Pons (tissue), 1 donor: ENCODE results near the gene ITGA2B.
"Not testable (repeated sequence)": the region's sequence is repeated elsewhere in the genome, so short reads cannot be mapped to it uniquely, and the experiment has no call there.

Experiments
- DNase-seq: peaks from one replicate; pipeline ENCODE4 v3.0.0-alpha.2; 2016; ENCODE audit warnings: low spot score

ITGA2B gene

DNA sequence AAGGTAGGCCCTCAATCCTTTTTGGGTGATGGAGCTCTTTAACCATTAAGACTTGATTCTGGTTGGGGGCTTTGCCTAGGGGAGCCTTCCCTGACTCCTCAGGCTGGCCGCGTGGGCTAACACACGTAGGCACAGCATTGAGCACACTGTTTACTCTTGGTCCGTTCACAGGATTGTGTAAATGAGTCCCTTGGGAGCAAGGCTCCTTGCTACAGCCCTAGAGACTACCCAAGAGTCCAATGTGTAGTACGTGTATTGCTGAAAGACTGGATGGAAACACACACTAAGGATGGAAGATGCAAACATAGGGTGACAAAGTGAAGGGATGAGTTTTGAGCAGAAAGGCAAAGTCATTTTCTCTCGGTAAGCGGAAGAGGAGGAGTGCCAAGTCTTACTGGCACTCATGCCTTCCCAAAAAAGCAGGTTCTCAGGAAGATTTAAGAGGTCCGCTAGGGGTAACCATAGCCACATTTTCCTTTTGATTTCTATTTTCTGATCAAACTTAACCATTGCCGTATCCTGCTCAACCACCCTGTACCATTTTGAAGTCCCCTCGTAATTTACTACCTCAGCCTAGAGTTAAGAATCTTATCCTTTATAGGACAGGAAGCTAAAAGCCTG lies 911 bp upstream of the ITGA2B start:
- no peak for DNase-seq

DNA sequence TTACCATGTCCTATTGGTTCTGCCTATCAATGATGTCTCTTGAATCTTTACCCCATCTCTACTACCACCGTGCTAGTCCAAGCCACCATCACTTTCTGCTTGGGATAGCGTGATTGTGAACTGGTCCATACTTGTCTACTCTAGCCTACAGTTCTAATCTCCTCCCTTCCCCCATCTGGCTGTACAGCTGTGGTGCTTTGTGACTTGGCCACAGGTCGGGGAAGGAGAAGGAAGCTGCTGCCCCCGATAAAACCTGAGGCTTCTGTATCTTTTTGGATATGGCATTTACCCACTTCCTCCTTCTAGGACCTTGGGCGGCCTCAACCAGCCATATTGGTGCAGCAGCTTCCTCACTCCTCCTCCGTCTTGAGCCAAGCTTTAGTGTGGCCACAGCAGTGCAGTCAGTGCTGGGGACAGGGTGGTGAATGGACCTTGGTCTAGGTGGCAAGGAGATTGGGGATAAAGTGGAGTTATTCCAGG lies 314 bp upstream of the ITGA2B start:
- DNase-seq: no peak

DNA sequence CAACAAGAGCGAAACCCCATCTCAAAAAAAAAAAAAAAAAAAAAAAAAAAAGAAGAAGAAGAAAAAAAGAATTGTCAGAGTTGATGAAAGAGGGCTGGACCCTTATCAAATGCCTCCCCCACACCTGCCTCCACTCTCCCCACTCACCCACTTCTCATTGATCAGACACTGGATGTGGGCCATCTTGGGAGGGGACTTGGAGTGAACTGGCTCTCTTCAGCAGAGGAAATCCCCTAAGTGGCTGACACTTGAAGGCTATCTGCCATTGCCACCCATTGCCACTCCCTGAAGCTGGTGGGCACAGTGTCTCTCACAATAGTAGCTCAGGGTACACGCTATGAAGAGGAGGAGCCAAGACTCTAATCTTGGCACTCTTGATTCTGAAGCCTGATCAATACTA lies 1.6 kb downstream of the ITGA2B start:
- DNase-seq: no peak

DNA sequence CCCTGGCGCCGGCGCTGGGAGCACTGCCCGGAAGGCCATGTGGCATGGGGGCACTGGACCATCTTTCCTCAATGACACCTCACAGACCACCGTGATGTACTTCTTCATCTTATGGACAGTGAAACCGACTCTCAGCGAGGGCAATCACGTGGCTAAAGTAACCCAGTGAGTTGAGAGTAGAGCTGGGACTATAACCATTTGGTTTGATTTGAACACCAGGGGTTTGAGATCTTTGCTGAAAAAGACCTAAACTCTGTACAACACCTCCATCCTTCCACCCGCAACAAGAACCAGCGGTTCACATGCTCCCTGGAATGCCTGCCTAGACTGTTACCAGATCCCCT lies 3.3 kb downstream of the ITGA2B start:
- no peak for DNase-seq

DNA sequence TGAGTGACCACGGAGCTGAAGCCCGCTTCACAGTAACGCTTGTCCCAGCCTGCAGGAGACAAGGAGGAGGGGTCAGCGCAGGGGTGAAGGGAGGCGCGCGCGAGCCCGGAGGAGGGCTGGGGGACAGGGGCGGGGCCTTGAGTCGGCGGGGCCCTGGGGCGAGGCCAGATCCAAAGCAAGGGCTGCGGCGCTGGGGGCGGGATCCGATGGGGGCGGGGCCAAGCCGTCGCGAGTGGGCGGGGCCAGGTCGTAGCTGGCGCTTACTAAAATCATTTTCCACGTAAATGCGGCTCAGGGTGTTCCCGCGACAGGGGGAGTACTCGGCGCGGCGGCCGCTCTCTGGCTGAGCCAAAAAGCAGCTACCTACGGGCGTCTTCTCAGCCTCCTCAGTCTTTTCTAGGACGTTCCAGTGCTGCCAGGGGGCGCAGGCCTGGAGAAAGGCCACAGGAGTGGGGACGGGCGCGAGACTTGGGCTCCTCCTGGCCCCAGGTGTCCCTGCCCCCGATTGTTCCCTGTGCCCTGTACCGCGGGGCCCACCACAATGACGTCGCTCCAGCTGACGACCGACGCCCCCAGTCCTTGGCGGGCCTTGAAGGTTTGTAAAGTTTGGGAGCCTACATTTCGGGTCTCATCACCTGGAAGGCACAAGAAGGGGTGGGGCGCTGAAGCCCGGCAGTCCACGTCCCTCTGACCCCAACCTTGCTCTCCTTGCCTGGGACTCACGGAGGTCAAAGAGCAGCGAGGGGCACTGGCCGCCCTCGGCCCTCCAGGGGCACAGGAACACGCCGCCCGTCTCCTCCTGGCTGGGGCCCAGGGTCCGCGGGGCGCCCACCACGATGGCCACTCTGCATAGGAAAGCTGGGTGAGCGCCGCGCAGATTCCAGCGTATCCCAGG lies 3.9 kb downstream of the ITGA2B start:
- DNase-seq: no peak

DNA sequence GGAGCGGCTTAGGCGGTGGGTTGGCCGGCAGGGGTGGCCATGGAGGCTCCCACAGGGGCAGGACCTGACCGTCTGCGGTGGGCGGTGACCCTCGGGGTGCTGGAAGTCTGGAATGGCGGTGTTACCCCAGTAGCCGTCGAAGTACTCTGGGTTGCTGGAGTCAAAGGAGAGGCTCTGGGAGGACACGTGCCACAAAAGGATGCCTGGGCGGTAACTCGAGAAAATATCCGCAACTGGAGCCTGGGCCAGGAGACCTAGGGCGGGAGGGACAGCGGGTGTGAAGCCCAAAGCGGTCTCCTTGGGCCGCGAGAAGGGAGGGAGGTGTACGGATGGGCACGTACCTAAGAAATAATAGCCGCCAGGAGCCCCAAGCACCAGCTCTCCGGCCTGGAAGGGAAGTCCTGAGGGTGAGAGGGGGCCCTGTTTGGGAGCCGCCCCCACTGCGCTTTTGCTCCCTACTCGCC lies 4.6 kb downstream of the ITGA2B start:
- no peak for DNase-seq

DNA sequence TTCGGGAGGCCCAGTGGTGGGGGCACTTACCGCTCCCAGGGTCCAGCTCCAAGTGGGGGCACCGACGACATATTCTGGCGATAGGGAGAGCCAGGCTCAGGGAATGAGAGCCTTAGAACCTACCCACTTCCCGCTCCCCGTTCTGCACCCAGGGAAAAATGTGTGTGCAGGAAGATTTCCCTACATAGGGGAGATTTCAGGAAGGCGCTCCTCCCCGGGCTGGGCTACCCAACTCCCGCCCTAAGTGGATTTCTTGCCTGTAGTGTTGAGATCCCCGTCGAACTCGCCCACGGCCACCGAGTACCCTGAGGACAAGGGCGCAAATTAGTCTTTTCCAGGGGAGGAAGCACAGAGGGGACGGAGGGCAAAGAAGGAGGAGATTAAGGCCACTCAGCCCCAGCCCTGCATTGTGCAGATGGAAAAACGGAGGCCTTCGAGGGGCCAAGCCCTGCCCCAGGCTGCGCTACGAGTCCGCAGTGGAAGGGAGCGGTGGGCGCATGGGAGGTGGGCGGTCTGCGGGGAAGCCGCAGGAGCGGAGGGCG lies 5.1 kb downstream of the ITGA2B start:
- DNase-seq: no peak

DNA sequence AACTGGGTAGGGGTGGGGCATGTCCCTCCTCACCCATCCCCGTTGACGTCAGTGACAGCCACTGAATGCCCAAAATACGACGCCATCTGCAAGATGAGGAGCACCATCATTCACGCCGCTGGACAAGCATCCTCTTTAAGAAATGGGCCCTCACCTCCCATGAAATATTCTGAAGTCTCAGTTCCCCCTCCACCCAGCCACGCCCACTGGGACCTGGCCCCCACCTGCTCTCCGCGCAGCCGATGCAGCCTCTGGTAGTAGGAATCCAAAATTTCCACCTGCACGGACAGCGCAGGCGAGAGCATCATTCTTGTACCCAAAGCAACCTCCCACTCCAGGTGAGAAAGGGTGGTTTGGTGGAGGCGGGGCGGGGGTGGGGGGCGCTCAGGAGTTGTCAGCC lies 5.6 kb downstream of the ITGA2B start:
- no peak for DNase-seq

DNA sequence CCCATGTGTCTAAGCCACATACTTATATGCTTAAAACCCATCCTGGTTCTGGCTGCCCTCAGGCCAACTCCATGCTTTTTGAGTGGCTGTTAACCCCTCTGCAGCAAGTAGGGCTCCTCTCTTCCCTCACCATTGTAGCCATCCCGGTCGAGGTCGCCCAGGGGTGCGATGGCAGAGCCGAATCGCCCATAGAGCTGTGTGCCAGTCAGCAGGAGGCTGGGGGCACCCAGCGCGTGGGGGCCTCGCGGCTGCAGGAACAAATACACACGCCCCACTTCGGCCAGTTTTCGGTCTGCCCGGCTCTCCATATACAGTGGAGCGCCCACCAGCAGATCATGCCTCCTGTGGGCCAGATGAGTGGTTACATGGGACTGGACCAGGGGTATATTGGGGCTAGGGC lies 6.1 kb downstream of the ITGA2B start:
- DNase-seq: no peak

DNA sequence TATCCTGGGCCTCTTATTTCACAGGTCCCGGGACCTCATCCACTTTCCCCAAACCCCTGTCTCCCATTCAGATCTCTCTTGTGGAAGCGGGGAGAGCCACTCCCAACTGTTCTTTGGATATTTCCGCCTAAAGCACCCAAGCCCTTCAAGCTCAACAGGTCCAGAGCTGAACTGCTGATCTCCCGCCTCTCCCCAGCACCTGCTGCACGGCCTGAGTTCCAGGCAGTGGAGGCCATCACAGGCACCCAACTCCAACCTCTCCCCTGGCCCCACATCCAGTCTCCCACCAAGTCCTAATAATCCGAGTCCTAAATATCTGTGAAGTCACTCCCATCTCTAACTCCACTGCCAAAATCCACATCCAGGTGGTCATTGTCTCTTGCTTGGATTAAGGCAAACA lies 6.5 kb downstream of the ITGA2B start:
- no peak for DNase-seq

DNA sequence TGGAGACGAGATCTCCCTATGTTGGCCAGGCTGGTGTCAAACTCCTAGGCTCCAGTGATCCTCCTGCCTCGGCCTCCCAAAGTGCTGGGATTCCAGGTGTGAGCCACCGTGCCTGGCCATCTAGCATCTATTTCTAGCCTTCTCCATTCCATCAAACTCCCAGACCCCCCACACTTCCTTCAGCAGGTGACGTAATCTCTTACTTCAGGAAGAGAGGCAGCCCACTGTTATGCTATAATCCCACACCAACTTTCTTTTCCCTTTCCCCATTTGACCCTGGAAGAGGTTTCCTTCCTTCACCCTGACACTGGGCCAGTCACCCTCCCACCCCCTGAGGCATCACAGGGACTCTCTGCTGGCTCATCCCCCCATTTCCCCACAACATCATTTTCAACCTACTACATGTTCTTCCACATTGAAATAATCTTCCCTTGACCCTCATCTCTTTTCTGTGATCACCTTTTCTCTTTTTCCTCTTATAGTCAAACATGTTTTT lies 7.6 kb downstream of the ITGA2B start:
- no peak for DNase-seq

DNA sequence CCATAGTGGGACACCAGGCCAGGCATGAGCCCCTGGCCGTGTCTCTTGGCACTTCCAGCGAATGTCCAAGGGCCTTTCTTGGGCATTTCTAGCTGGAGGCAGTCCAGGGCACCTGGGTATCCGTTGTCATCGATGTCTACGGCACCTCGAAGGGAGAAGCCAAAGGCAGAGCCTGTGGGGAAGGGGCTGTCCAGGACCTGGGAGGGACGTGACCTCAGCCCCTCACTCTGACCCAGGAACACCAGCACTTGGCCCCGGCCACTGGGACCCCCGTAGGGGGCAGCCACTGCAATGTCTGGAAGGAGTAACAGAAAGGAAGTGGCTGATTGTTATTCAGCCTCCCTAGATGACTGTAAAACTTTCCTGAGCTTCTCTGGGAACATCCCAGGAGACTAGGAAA lies 8.7 kb downstream of the ITGA2B start:
- no peak for DNase-seq

DNA sequence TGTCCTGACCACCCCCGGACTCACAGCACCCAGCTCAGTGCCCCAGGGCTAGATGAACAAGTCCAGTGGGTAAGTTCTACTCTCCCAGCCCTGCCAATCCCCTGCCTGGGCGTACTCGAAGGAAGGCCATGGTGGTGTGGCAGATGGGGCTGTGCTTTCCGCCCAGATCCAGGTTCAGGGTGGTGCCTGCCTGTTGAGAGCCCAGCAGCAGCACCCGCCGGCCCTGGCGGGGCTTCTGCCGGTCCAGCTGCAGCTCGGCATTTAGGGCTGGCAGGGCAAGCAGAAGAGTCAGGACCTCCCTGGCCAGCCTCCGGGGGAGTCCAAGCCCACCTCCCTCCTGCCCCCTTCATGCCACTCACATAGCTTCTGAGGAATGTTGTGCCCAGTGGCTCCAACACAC lies 9.6 kb downstream of the ITGA2B start:
- no peak for DNase-seq

DNA sequence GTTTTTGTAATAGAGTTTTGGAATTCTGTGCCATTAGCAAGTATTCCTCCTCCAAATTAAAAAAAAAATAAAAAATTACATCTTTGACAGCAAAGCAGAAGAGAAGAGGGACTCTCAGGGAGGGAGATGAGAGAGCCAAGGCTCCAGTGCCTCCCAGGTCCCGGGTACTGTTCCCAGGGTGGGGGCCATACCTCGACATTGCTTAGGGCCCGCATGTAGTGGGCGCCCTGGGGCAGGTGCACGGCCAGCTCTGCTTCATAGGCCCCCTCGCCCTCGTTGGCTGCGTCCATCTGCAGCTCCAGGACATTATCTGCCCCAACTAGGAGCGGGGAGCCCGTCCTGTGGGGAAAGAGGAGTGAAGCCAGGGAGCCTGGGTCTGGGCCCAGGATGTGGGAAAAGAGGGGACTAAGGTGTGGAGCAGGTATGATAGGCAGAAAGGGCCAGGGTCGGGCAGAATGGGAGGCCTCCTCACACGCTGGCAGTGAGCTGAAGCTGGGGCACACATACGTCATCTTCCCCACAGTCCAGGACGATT lies 11.2 kb downstream of the ITGA2B start:
- no peak for DNase-seq

DNA sequence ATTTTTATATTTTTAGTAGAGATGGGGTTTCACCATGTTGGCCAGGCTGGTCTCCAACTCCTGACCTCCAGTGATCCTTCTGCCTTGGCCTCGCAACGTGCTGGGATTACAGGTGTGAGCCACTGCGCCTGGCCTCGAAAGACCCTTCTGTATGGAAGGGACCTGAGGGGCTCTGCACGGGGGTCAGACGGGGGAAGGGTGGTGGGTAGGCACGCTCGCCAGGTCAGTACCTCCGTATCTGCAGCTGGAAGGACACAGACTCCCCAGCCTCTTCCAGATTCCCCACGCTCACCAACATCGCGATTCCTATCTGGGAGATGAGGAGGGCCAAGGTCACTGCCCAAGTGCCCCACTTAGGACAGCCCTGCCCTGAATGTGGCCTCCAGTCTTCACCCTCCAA lies 12.7 kb downstream of the ITGA2B start:
- no peak for DNase-seq

DNA sequence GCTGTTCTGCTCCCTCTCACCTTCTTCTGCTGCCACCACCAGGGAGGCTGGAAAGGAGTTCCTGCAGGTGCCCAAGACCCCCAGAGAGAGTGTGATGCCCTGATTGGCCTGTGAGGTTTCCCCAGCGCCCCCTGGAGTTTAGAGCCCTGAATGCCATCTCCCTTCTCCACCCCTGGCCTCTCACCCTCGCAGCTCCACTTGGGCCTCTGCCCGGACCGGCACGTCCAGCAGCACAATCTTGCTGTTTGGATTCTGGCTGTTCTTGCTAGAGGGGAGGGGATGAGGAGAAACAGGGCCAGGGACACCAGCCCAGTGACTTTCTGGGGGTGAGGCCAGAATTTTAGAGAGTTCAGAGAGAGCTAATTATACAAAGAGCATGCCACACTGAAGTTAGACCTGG lies 13.3 kb downstream of the ITGA2B start:
- DNase-seq: peak; percentile 20

DNA sequence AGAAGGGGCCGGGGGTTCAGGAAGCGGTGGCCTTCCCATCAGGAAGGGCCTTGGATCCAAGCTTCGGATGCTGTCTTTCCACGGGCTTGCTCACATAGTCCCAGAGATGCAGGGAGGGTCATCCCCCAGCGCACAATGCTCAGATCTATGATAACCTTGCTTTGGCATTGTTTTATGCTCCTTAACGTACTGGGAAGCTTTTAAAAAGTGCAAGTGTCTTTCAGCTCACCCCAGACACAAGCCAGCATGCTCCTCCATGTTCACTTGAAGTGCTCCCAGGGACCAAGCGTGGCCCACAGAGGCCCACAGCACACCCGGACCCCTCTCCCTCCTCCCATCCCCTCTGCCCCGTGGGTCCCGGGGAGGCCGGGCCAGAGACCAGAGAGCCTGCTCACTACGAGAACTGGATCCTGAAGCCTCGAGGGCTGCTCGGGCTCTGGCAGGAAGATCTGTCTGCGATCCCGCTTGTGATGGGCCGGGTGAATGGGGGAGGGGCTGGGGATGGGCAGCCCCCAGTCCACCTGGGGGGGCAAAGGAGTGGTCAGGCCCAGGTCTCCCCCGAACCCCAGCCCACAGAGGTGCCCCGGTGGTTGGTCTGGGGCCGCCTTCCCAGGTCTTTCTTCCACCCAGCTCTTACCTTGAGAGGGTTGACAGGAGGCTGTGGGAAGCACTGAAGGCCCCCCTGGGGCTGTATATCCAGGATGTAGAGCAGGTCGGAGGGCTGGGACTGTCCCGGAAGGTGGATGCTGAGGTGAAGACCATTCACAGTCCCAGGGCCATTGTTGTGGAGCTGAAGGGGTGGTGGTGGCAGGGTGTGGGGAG lies 14.0 kb downstream of the ITGA2B start:
- no peak for DNase-seq

DNA sequence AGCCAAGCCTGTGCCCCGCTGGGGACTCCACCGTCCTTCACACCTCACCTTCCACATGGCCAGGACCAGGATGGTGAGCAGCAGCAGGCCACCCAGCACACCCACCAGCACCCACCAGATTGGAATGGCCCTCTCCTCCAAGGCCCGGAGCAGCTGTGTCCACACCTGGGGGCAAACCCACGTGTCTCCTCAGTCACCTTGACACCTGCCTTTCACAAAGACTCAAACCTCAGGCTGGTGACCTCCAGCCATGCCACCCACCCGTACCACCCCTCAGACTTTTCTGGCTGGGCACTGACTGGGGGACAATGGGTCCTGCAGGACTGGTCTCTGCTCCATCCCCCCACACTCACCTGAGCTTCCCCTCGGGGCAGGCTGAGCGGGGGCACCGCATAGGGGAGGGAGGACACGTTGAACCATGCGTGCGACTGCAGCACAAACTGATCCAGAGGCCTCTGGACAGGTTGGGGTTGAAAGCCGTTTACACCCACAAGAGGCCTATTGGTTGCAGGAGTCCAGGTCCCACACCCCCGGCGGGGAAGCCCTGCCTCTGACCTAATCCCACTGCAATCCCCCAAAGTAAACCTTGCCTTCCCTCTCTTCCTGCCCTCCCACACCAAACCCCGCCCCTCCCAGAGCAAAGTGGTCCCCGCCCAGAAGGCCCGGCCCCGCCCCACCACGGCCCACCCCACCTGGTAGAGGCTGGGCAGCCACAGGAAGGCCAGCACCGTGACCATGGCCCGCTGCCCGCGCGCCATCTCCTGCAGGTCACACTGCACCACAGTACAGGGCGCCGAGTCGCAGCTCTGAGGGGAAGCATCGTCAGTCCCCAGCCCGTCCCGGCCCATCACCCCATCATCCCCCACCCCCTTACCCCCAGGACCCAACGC lies 14.9 kb downstream of the ITGA2B start:
- DNase-seq: no peak

DNA sequence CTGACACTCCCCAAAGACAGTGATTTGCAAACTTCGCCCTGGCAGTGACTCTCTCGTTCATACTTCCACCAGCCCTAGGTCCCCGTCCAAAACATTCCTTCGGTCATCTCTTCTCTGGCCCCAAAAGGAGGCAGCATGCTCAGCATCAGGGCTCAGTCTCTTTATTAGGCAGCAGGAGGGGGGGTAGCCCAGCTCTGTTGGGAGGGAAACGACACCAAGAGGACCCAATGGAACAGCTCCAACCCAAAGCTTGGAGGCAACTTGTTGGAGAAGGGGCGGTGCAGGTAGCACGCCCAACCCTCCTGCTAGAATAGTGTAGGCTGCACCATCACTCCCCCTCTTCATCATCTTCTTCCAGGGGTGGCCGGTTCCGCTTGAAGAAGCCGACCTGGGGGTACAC lies 17.4 kb downstream of the ITGA2B start:
- no peak for DNase-seq

DNA sequence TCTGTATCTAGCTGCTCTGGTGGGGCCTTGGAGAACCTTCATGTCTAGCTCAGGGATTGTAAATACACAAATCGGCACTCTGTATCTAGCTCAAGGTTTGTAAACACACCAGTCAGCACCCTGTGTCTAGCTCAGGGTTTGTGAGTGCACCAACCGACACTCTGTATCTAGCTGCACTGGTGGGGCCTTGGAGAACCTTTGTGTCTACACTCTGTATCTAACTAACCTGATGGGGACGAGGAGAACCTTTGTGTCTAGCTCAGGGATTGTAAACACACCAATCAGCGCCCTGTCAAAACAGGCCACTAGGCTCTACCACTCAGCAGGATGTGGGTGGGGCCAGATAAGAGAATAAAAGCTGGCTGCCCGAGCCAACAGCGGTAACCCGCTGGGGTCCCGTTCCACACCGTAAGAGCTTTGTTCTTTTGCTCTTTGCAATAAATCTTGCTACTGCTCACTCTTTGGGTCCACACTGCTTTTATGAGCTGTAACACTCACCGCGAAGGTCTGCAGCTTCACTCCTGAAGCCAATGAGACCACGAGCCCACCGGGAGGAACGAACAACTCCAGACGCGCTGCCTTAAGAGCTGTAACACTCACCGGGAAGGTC lies 19.9 kb downstream of the ITGA2B start:
- not testable (repeated sequence) for DNase-seq
